Progenitor cell of endocrine pancreas (in vitro differentiated cells): ENCODE measurements around the gene GPR107. TPM values are rescaled to one million over a fixed set of nuclear protein-coding genes. Genes with fewer than 3 reads are reported as not detected.

Experiments
- DNase-seq: peaks from one replicate; pipeline ENCODE4 v3.0.0; 2021; ENCODE audit warnings: low spot score; ENCODE audit not compliant: unreplicated experiment
- H3K27ac Mint-ChIP-seq: 2 replicates; pipeline ENCODE4 v1.8.0; 2021; ENCODE audit warnings: mild to moderate bottlenecking, moderate library complexity, mixed read lengths
- H3K27me3 Mint-ChIP-seq: 2 replicates; pipeline ENCODE4 v1.8.0; 2021; ENCODE audit warnings: mixed read lengths
- H3K36me3 Mint-ChIP-seq: 2 replicates; pipeline ENCODE4 v1.8.0; 2022; ENCODE audit warnings: mixed read lengths; ENCODE audit not compliant: insufficient read depth
- H3K4me1 Mint-ChIP-seq: 2 replicates; pipeline ENCODE4 v1.8.0; 2021; ENCODE audit warnings: low read depth, mixed read lengths
- H3K4me3 Mint-ChIP-seq: 2 replicates; pipeline ENCODE4 v1.8.0; 2021; ENCODE audit warnings: low read depth, mild to moderate bottlenecking, moderate library complexity, mixed read lengths
- H3K9me3 Mint-ChIP-seq: 2 replicates; pipeline ENCODE4 v1.8.0; 2021; ENCODE audit warnings: low read depth, mixed read lengths
- CTCF ChIP-seq: fragments of 200-600 bp; sonication (generic); IDR thresholded peaks from one replicate; pipeline ENCODE4 v1.5.0; 2021; ENCODE audit warnings: antibody characterized with exemption, mild to moderate bottlenecking; ENCODE audit not compliant: unreplicated experiment
- total RNA-seq: library from RNA; stranded (reverse); gene quantifications from 2 replicates; pipeline ENCODE4 v1.2.1, GENCODE V29; 2021

The GPR107 gene
- total RNA-seq, 1 donor from 2014 or later, result 48.7 TPM

GRCh38 chr9:130040984-130041647 lies 12.6 kb upstream of the GPR107 start:
- peaks cover 24% of the 10 kb centered on the region for H3K4me1 Mint-ChIP-seq
- DNase-seq, result no peak
- TF ChIP-seq CTCF, result no peak
- H3K27me3 Mint-ChIP-seq, result no peaks in the 10 kb centered on the region
- no peaks in the 10 kb centered on the region for H3K9me3 Mint-ChIP-seq
- peaks cover 1% of the 10 kb centered on the region for H3K36me3 Mint-ChIP-seq
- peak overlapping the region; percentile 26 for H3K27ac Mint-ChIP-seq
- H3K4me3 Mint-ChIP-seq, result peak overlapping the region; percentile 93

GRCh38 chr9:130041648-130042405 lies 11.9 kb upstream of the GPR107 start:
- peak overlapping the region; percentile 93 for H3K4me3 Mint-ChIP-seq
- H3K36me3 Mint-ChIP-seq, result peaks cover 1% of the 10 kb centered on the region
- no peak for TF ChIP-seq CTCF
- peaks cover 24% of the 10 kb centered on the region for H3K4me1 Mint-ChIP-seq
- peak; percentile 10 for DNase-seq
- H3K27me3 Mint-ChIP-seq, result no peaks in the 10 kb centered on the region
- H3K9me3 Mint-ChIP-seq, result no peaks in the 10 kb centered on the region
- H3K27ac Mint-ChIP-seq, result peak overlapping the region; percentile 96

GRCh38 chr9:130042406-130042884 lies 11.3 kb upstream of the GPR107 start:
- Mint-ChIP-seq H3K4me1 (peaks cover 24% of the 10 kb centered on the region), H3K36me3 (peaks cover under 1% of the 10 kb centered on the region), H3K4me3 (peak overlapping the region; percentile 93), H3K27ac (peak overlapping the region; percentile 96), H3K27me3 (no peaks in the 10 kb centered on the region), H3K9me3 (no peaks in the 10 kb centered on the region)
- no peak for TF ChIP-seq CTCF
- peak; percentile 45 for DNase-seq

GRCh38 chr9:130042885-130043653 lies 10.6 kb upstream of the GPR107 start, which contains the start of gene FNBP1:
FNBP1 (minus strand) TSS chr9:130043189; CDS start chr9:130042975, 214 bp downstream.
- no peaks in the 10 kb centered on the region for H3K36me3 Mint-ChIP-seq
- peaks cover 24% of the 10 kb centered on the region for H3K4me1 Mint-ChIP-seq
- no peak for TF ChIP-seq CTCF
- peak within 1 kb of the TSS; percentile 96 for H3K27ac Mint-ChIP-seq
- DNase-seq, result peak; percentile 63
- H3K4me3 Mint-ChIP-seq, result peak within 1 kb of the TSS; percentile 93
- no peaks in the 10 kb centered on the region for H3K9me3 Mint-ChIP-seq
- H3K27me3 Mint-ChIP-seq, result no peaks in the 10 kb centered on the region
